Measurements from ENCODE around the gene SPARC.

SPARC gene

DNA sequence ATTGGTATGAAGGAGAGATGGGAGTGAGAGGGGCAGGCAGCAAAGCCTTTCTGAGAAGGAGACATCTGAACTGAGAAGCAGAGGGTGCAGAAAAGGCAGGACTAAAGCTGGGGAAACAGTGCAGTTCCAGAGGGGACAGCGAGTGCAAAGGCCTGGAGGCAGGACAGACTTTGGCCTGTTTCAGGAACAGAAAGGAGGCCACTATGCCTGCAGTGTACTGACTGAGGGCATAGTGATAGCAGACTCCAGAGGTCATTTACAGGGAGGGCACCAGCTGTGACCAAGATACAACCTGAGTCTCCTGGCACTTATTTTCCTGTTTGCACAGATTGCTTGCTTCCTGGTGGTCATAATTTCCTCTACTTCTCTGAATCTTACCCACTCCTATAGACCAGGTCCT is 29.6 kb downstream of the SPARC start:
- DNase-seq: no peak

DNA sequence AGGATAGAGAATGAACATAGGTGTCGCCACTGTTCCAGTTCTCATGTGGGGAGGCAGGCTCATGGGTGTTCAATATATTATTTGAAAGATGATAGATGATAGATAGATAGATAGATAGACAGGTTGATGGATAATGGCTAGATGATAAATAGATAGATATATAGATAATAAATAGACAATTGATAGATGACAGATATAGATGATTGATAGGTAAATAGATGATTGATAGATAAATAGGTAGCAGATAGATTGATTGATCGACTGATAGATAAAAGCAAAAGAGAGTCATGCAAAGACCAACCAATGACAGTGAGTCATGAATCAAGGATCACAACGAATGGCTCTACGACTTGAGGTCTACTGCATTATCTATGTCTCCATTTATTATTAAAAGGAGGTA is 30.4 kb downstream of the SPARC start:
- DNase-seq: no peak

DNA sequence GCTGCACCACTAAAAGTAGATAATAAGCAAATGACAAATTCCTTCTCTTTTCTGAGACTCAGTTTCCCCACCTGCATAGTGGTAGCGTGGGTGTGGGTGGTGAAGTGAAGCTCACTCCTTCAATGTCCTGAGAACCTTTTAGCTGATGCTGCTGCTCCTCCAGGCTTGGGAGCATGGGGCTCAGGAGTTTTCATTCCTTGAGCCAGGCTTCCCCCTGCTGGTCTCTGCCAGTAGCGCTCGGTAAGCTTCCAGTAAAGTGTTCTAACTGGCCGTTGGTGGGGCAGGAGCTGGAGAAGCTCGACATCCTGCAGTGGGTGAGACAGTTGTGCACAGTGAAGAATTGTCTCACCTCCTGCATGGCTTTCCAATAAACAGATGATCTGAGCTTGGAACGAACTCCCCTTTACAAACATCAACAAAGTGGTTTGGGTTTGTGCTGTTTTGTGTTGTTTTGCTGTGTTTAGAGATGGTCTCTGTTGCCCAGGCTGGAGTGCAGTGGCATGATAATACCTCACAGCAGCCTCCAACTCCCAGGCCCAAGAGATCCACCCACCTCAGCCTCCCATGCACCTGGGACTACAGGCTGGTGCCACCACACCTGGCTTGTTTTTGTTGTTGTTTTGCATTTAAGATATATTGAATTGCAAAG is 34.6 kb downstream of the SPARC start:
- DNase-seq: peak; percentile 8

DNA sequence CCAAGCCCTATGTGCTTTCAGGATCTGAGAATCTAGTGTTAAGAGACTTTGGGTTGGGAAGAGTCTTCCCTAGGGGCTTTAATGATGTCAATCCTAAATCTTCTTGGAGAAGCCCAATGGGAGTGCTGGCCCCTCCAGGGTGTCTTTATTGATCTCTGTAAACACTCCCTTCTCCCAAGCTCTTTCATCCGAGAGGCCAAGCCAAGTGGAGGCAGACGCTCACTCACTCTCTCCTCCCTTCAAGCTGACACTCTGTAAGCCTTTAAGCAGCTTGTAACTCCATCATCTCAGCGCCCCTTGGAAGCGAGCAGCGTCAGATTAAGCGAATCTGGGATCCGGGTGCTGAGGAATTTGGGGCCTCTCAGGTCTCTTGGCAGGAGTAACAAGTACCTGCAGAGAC is 37.7 kb downstream of the SPARC start:
- DNase-seq: no peak

DNA sequence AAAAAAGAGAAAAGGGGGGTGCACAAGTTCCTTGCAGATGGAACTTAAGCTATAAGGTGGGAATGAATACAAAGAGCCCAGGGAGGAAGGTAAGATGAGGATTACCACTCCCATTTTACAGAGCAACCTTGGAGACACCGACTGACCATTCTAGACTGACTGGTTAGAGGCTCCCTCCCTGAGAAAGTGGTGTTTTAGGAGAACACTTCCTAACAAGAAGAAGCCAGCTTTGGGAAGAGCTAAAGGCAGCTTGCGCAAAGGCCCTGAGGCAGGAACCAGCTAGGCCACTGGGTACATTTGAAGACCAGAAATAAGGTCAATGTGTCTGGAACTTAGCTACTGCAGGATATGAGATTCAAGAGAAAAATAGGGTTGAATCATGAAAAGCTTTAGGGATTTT is 38.6 kb downstream of the SPARC start:
- no peak for DNase-seq

DNA sequence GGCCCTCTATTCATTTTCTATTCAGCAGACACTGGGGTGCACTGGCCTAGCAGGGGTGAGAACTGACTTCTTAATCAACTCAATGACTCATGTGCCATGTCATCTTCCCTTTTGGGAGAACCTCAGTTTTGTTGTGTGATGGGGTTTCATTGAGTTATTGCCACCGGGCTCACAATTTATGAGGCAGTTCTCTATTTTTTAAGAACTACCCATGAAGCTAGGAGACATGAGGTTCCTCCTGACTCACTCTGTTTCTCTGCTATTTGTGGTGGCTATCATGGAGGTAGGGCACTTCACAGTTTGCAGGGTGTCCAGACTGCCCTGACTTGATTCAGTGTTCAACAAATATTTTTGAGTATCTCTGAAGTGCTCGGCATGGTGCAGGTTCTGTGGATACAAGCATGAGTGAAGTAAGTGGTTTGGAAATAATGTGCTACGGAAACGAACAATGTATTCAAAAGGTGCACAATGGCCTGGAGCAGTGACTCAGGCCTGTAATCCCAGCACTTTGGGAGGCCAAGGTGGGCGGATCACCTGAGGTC is 39.3 kb downstream of the SPARC start:
- DNase-seq: no peak

DNA sequence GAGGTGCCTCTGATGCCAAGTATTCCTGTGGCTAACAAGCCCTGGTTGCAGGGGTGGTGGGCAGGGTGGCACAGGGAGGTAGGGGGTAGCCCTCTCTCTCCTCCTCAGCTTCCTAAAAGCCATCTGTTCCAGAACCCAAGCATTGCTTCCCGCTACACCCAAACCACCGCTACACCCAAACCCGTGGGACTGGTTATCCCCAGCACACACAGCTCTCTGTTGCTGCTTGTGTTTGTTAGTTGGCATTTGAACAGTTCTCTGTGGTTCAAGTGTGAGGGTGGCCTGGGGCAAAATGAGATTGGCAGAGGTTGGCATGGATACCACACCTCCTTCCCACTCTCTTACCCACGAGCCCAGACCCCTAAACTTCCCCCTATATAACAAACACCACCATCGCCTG is 40.4 kb downstream of the SPARC start:
- DNase-seq: no peak

DNA sequence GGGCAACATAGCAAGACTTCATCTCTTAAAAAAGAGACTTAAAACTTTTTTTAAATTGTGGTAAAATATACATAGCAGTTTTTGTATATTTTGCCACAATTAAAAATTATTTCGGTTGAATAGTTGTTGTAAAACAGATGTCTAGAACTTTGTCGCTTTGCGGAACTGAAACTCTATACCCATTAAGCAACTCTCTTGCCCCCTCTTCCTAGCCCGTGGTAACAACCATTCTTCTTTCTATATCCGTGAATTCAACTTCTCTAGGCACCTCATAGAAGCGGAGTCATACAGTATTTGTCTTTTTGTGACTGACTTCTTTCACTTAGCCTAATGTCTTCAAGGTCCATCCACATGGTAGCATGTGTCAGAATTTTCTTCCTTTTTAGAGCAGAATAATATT is 43.3 kb downstream of the SPARC start:
- DNase-seq: no peak

DNA sequence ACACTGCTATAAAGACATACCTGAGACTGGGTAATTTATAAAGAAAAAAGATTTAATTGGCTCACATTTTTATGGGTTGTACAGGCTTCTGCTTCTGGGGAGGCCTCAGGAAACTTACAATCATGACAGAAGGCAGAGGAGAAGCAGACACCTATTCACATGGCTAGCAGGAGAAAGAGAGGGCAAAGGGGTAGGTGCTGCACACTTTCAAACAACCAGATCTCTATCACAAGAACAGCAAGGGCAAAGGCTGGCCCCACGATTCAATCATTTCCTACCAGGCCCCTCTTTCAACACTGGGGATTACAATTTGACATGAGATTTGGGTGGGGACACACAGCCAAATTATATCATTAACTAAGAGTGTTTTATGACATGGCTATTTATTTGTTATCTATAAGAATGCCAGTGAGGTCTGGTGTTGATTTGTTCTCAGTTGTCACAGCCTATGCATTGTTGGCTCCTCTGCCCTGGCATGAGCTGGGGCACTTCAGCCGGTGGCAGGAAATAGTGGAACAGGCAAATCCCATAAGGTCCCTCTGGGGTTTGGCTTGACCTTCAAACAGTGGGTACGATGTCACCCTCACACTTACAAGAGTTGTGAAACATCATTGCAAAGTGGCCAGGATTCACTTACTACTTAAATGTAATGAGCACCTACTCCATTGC is 44.1 kb downstream of the SPARC start:
- DNase-seq: no peak

DNA sequence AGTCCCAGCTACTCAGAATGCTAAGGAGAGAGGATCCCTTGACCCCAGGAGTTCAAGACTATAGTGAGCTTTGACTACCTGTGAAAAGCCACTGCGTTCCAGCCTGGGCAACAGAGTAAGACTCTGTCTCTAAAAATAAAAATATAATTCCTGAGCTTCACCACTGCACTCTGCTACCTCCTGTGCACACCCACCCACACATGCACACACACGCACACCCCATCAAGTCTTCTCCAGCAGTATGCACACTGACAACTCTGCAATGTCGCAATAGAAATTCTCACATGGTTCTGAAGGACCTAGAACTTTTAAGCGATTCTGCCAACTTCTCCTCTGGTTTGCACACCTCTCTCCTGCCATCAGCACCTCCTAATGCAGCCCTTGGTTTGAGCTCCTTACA is 48.1 kb downstream of the SPARC start:
- DNase-seq: no peak

DNA sequence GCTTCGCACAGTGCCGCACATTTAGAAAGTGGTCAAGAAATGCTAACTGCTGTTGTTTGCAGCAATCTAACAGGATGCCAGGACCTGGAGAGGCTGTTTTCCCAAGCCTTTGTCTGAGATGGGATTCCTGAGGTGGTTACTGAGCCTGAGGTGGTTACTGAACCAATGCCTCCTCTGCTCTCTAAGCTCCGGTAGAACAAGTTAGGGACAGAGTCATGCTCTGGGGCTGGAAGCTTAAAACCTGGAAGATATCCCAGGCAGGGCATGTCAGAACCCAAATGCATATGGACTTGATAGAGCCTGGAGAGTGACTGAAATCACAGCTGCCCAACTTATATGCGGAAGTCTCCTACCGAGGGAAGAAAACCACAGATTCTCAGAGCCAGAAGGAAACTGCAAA is 49.0 kb downstream of the SPARC start:
- DNase-seq: no peak

DNA sequence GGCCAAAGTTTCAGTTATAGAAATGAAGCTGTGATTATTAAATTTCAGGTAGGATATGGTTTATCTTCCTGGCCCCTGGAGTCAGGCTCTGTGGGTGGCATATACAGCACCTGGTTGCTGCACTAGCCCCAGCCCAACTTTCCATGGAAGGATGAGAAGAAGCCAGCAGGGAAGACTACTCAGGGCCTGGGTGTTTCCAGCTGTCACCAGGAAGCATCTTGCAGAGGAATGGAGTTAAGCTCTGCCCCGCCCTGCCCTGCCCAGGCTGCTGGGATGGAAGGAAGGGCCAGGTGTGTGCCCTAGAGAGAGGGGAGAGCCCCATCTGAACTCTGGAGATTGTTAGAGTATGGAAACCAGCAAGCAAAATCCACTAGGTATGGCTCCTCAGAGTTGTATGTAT is 52.8 kb downstream of the SPARC start:
- no peak for DNase-seq

DNA sequence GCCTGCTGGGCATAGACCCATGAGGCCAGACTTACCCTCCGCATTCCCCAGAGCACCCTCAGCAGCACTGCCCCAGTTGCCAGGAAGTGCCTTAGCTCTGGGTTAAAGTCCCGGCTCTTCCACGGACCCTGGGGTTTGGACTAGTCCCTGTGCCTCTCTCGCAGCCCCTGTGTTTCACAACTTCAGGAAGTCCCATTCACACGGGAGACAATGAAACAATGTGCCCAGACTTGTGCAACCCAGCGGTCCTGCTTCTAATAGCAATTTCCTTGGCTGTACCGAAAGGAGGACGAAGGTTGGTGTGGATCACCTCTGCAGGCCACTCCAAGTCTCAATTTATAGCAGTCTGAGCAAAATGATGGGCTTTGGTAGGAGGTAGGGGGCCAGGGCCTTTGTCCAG is 53.8 kb downstream of the SPARC start:
- DNase-seq: no peak

DNA sequence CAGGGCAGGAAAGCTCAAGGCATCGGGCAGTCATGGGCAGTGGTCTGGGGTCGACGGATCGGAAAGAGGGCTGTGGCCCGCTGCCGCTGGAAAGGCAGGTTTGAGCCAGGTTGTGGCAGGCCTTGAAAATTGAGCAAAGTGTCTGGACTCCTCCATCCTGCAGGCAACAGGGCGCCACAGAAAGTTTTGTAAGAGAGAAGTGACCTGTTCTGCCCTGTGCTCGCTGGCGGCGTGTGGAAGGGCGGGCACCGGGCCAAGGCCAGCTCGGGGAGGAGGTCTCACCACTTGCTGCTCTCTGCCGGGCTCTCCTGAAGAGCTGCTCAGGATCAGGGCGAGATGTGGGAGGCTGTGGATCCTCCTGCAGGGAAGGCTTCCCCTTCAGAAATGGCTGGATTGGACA is 54.2 kb downstream of the SPARC start:
- no peak for DNase-seq

DNA sequence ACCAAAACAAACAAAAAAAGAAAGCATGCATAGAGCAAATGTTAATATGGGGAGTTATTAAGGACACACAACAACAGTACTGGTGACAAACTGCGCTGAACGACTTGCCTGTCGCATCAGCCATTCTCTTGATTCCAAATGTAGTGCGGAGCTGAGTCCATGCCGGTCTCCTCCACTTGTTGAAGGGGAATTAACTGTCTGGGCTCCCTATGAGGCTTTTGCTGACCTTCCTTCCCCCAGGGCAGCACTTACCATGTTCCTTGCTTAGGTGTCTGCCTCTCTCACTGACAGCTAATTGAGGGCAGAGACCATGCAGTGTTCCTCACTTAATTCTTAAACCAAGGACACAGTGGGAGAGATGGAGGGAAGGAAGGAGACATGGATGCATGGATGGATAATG is 54.8 kb downstream of the SPARC start:
- DNase-seq: no peak

DNA sequence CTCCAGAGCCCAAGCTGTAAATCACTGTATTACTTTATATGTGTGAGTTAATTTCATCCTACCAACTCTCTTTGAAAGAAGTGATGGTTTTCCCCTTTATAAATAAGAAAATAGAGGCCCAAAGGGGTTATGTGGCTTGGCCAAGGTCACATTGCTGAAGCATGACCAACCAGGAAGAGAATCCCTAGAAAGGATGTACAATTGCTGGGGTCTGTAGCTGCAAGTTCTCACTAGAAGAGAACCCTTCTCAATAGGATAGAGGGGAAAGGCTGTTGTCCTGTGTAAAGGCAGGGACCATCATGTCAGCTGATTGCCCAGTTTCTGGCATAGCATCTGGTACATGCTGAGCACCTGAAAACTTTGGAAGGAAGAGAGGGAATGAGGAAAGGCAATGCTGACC is 56.6 kb downstream of the SPARC start:
- no peak for DNase-seq

DNA sequence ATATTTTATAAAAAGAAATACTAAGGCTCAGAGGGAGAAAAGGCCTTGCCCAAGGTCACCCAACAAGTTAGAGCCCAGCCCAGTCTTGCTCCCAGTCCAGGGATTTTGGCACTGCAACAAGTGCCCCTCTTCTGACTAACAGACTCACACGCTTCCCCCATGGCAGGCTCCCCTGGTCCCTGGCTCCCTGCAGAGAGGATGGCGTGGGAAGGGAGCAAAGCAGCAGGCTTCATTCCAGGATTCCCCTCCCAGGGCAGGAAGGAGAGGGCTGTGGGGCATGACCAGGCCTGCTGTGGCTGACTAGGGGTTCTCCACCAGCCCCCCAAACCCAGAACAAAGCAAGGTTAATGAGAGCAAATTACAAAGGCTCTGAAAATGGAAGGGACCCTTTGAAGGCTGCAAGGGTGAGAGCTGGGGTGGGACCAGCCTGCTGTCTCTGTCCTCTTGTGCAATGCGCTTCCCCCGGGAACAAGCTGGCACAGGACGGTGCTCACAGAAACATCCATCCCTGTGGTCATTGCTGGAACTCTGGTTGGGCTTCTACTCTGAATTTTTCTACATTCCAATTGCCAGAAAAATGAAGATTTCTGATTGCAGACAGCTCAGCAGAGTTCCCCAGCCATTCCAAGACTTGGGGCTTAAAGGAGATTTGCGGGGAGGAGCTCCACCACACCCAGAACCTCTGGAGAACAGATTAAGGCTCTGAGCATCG is 58.4 kb downstream of the SPARC start:
- DNase-seq: no peak

DNA sequence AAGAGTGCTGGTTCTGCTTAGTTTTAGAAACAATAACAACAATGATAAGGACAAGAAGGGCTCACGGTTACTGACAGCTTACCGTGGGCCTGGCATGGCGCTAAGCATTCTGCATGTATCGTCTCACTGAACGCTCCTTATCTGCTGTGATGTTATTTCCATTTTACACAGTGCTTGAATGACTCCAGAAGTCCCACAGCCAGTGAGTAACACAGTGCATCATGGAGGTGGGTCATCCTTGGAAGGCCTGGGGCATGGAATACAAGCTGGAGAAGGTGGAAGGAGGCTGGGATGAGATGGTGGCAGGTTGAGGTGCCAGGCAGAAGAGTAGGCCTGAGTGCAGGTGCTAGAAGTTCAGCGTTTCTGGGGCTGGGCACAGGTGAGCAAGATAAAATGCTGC is 59.1 kb downstream of the SPARC start:
- DNase-seq: no peak

DNA sequence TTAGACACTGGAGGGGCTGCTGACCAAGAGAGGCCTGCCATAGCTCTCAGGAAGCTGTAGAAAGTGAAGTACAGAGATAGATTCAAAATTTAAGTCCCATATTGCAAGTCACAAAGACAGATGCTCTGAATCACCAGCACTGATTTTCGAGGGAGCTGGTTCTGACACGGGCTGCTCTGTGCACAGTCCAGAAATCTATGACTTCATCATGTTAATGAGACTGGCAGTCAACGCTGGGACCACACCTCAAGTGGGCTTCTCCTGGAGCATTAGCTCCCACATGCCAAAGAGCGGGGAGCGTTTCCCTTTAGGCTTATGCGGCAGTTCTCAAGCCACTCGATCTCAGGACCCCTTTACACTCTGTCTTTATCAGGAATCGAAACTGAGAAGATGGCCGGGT is 61.4 kb downstream of the SPARC start:
- DNase-seq: no peak

DNA sequence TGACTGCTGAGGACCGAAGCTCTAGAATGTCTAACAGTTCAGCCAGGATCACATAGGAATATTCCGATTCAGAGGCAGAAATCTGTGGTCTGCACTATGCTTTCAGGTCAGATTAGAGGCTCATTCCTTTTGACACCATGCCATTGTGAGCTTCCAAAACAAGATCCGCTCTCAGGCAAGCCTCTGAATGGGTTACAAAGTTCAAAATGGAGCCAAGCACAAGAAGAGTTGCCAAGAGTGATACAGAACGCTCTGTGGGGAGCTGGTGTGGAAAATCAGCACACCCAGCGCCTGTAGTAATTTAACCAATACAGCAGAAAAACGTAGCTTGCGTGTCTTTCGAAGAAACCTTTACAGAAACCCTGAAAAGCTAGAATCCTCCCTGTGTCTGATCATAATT is 62.2 kb downstream of the SPARC start:
- peak; percentile 15 for DNase-seq

DNA sequence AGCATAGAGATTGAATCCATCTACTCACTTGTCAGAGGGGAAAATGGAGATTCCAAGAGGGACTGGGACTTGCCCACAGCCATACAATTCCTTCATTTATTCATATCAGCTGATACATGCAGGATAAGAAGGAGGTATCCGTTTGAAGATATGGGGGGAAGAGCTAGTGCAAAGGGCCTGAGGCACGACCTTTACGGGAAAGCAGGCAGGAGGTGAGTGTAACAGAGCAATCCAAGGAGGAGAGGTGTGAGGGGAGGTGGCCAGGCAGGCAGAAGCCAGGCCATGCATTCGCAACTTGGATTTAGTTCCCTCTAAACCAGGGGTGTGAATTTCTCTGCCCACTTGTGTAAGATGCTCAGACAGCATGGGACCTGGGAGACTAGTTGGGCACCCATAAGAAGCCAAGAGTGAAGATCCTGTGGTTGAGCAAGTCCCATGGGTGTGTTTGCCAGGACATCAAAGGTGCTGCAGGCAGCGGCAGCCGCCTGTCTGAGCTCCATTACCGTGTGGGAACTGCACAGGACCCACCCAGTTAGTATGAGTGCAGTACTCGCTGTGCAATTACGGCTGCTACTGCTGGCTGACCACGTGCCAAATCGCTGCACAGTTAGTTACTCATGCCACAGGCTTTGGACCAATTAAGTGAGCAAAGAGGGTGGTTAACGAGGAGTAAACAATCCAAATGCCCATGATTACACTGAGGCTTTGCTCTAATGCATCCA is 64.2 kb downstream of the SPARC start:
- no peak for DNase-seq

DNA sequence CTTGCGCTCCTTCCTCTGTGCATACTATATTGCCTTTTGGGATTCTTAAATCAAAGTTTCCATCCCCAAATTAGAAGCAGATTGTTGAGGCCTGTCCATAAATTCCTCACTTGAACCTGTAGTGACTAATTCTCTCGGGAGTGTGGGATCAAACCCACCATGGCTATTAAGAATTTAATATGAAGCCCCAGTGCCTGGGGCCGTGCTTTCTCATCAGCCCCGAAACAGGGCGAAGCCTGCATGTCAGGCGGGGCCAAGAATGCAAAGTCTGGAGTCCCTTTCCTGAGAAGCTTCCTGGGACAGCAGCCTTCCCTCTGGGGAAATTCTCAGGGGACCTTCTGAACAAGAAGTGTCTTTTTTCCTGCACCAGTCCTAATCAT is 66.3 kb downstream of the SPARC start:
- DNase-seq: no peak

DNA sequence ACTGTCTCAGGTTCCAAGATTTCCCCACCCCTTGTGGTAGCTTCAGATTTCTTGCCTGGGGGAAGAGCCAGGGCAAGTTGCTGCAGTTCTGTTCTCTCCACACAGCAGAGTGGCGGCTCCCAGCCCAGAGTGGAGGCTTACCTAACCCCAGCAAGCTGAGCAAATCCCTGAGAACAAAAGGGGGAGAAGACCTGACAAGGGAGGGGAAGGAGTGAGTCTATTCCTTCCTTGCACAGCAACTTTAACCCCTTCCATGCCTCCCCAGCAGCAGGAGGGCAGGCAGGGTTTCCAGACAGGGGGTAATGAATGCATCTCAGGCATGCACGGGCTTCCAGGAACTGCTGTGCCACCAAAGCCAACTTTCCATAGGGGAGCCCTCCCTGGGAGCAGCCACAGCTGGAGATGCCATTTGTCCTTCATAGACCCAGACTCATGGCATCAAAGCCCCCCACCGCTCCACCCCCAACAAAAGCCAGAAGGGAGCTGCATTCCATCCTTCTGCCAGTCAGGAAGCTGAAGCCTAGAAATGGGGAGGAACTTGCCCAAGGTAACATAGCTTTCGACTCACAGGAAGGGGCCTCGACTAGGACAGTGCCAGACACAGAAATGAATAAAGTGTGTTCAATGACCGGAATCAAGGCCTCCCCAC is 66.8 kb downstream of the SPARC start:
- no peak for DNase-seq

Measured in NCI-H446 treated with DMSO at 0.1 percent for 48 hours (cell line).